HL-60 (cell line): Measurements from ENCODE around the gene FGD1.

ENCODE experiments used
- CTCF ChIP-seq: IDR thresholded peaks from one replicate; pipeline ENCODE4 v1.5.1; 2011; ENCODE audit warnings: low read length, control low read depth, inconsistent platforms; ENCODE audit not compliant: insufficient read depth
- GABPA ChIP-seq: IDR thresholded peaks from 2 replicates; pipeline ENCODE4 v1.6.1; 2012; ENCODE audit warnings: low read depth
- POLR2AphosphoS5 ChIP-seq: IDR thresholded peaks from 2 replicates; pipeline ENCODE4 v1.6.1; 2012; ENCODE audit warnings: low read depth
- SPI1 ChIP-seq: IDR thresholded peaks from 2 replicates; pipeline ENCODE4 v1.6.1; 2012; ENCODE audit warnings: low read depth, mild to moderate bottlenecking, borderline replicate concordance

- TF ChIP-seq CTCF: no peak
- no peak for TF ChIP-seq SPI1
- TF ChIP-seq GABPA: no peak
- TF ChIP-seq POLR2AphosphoS5: no peak
Measured at GRCh38 chrX:54415534-54416350, 80.3 kb downstream of the FGD1 start.
